ENCODE measurements around the gene CYRIA. TPM values are rescaled to one million over a fixed set of nuclear protein-coding genes. Genes with fewer than 3 reads are reported as not detected.
A peak's percentile ranks its signal among the peaks of the same experiment; 100 is the strongest.

The CYRIA gene
- total RNA-seq, 1 experiment from 2014 or later = 0.35 TPM

GRCh38 chr2:16630463-16630862, 35.2 kb downstream of the CYRIA start:
- no TSS peak for BruUV-seq (replicated peaks)
- no peak for DNase-seq (ENCODE audit: unreplicated experiment)
- Mint-ChIP-seq H3K4me1 (ENCODE audit: insufficient read depth, unreplicated experiment) (no peaks in the 10 kb centered on the region), H3K36me3 (ENCODE audit: insufficient read depth, unreplicated experiment) (no peaks in the 10 kb centered on the region), H3K27ac (ENCODE audit: low read depth, unreplicated experiment) (no peak overlapping the region), H3K27me3 (ENCODE audit: insufficient read depth, unreplicated experiment) (no peaks in the 10 kb centered on the region), H3K4me3 (ENCODE audit: unreplicated experiment) (no peak overlapping the region), H3K9me3 (ENCODE audit: unreplicated experiment) (no peaks in the 10 kb centered on the region)
- CTCF ChIA-PET = interaction anchor here (0.6 to 2.4 kb wide), 6 partner anchors 13 to 664 kb away, joined by 3 to 9 read pairs (median 4); no protein-coding TSS in a partner anchor
- no peak for TF ChIP-seq CTCF (IDR thresholded peaks at IDR 0.05; ENCODE audit: unreplicated experiment)
- POLR2A ChIA-PET = interaction anchor here (1.7 kb wide), 1 partner anchor 9 kb away, joined by 3 read pairs; no protein-coding TSS in a partner anchor
- intact Hi-C loops (cut with micrococcal nuclease) = no loop called here

DNA sequence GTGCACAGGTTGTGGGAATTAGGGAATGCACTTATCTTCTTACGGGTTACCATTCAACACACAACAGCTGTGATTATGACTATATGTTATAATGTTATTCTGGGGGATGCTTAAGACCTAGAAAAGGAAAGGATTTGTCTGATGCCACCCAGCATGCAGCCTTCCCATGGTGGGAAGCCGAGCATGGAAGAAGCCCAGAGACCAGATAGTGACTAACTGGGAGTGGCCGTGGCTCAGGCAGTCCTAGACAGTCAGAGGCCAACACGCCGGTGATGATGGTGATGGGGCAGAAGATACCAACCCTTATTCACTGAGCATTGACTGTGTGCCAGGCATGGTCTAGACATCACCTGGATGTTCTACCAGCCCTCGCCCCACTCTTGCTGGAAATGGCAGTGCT, 35.9 kb downstream of the CYRIA start:
- no peaks in the 10 kb centered on the region for H3K4me1 Mint-ChIP-seq (ENCODE audit: insufficient read depth, unreplicated experiment)
- POLR2A ChIA-PET = interaction anchor here (1.7 kb wide), 1 partner anchor 8 kb away, joined by 3 read pairs; no protein-coding TSS in a partner anchor
- H3K27ac Mint-ChIP-seq (ENCODE audit: low read depth, unreplicated experiment) = no peak overlapping the region
- intact Hi-C loops (cut with micrococcal nuclease) = no loop called here
- DNase-seq (ENCODE audit: unreplicated experiment) = no peak
- no peak for TF ChIP-seq CTCF (IDR thresholded peaks at IDR 0.05; ENCODE audit: unreplicated experiment)
- no peak overlapping the region for H3K4me3 Mint-ChIP-seq (ENCODE audit: unreplicated experiment)
- no TSS peak for BruUV-seq (replicated peaks)
- H3K36me3 Mint-ChIP-seq (ENCODE audit: insufficient read depth, unreplicated experiment) = no peaks in the 10 kb centered on the region
- no peaks in the 10 kb centered on the region for H3K9me3 Mint-ChIP-seq (ENCODE audit: unreplicated experiment)
- CTCF ChIA-PET = interaction anchor here (0.7 to 4.4 kb wide), 4 partner anchors 12 to 840 kb away, joined by 3 to 19 read pairs (median 12); no protein-coding TSS in a partner anchor
- no peaks in the 10 kb centered on the region for H3K27me3 Mint-ChIP-seq (ENCODE audit: insufficient read depth, unreplicated experiment)

DNA sequence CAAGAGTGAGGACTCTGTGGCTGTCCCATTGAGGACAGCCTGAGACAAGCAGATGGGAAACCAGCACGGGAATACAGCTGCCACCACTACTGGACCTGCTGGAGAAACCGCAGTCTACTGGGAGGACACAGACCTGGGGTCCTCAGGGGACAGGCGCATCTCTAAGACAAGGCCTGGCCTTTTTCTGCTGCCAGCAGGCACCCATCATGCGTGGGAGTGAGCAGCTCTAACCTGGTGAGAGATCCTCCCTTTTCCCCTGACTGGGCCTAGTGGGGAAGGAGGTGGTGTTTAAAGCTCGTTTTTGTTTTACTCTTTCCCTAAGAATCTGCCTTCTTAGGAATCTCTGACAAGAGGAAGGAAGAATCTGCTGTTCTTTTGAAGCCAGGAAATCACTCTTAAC, 36.6 kb downstream of the CYRIA start:
- ChIA-PET POLR2A (interaction anchor here (0.6 to 1.3 kb wide), 3 partner anchors 22 to 951 kb away, joined by 3 to 9 read pairs (median 5); no protein-coding TSS in a partner anchor), CTCF (interaction anchor here (0.7 to 4.4 kb wide), 5 partner anchors 11 to 128 kb away, joined by 4 to 19 read pairs (median 6); no protein-coding TSS in a partner anchor)
- Mint-ChIP-seq H3K4me3 (ENCODE audit: unreplicated experiment) (no peak overlapping the region), H3K27ac (ENCODE audit: low read depth, unreplicated experiment) (peak overlapping the region; percentile 79), H3K36me3 (ENCODE audit: insufficient read depth, unreplicated experiment) (no peaks in the 10 kb centered on the region), H3K27me3 (ENCODE audit: insufficient read depth, unreplicated experiment) (no peaks in the 10 kb centered on the region), H3K4me1 (ENCODE audit: insufficient read depth, unreplicated experiment) (no peaks in the 10 kb centered on the region), H3K9me3 (ENCODE audit: unreplicated experiment) (no peaks in the 10 kb centered on the region)
- intact Hi-C loops (cut with micrococcal nuclease) = no loop called here
- TF ChIP-seq CTCF (IDR thresholded peaks at IDR 0.05; ENCODE audit: unreplicated experiment) = no peak
- no peak for DNase-seq (ENCODE audit: unreplicated experiment)
- BruUV-seq (replicated peaks) = no TSS peak

- H3K4me3 Mint-ChIP-seq (ENCODE audit: unreplicated experiment) = no peak overlapping the region
- no peaks in the 10 kb centered on the region for H3K9me3 Mint-ChIP-seq (ENCODE audit: unreplicated experiment)
- no peaks in the 10 kb centered on the region for H3K27me3 Mint-ChIP-seq (ENCODE audit: insufficient read depth, unreplicated experiment)
- H3K4me1 Mint-ChIP-seq (ENCODE audit: insufficient read depth, unreplicated experiment) = peaks cover under 1% of the 10 kb centered on the region
- ChIA-PET CTCF (interaction anchor here (0.7 to 4.4 kb wide), 5 partner anchors 10 to 128 kb away, joined by 4 to 19 read pairs (median 14); no protein-coding TSS in a partner anchor), POLR2A (interaction anchor here (0.7 to 2.1 kb wide), 4 partner anchors 14 to 132 kb away, joined by 3 to 9 read pairs (median 4); no protein-coding TSS in a partner anchor)
- peak overlapping the region; percentile 79 for H3K27ac Mint-ChIP-seq (ENCODE audit: low read depth, unreplicated experiment)
- H3K36me3 Mint-ChIP-seq (ENCODE audit: insufficient read depth, unreplicated experiment) = no peaks in the 10 kb centered on the region
- no TSS peak for BruUV-seq (replicated peaks)
- TF ChIP-seq CTCF (IDR thresholded peaks at IDR 0.05; ENCODE audit: unreplicated experiment) = no peak
- DNase-seq (ENCODE audit: unreplicated experiment) = no peak
- intact Hi-C loops (cut with micrococcal nuclease) = no loop called here
These were observed 37.3 kb downstream of the CYRIA start for GRCh38 chr2:16628314-16628713.
